NK-92 (cell line): ENCODE measurements around the gene DMXL1.
"Not testable (repeated sequence)": the region's sequence is repeated elsewhere in the genome, so short reads cannot be mapped to it uniquely, and the experiment has no call there.

Source experiments
- DNase-seq: peaks from one replicate; lab custom pipeline; 2025; ENCODE audit not compliant: unreplicated experiment; lab: John Stamatoyannopoulos, UW

DMXL1 gene

GRCh38 chr5:119067450-119067849 is 3.4 kb upstream of the DMXL1 start:
- no peak for DNase-seq

GRCh38 chr5:119070578-119070827 is 384 bp upstream of the DMXL1 start:
- DNase-seq = no peak

GRCh38 chr5:119071561-119071995 is 691 bp downstream of the DMXL1 start:
- DNase-seq = no peak

- no peak for DNase-seq
Observed at GRCh38 chr5:119072496-119072895, 1.6 kb downstream of the DMXL1 start.

- DNase-seq = not testable (repeated sequence)
Observed at GRCh38 chr5:119073746-119074337, 3.0 kb downstream of the DMXL1 start.

GRCh38 chr5:119074419-119074818 is 3.5 kb downstream of the DMXL1 start:
- DNase-seq = no peak

- not testable (repeated sequence) for DNase-seq
Observed at GRCh38 chr5:119075269-119075668, 4.4 kb downstream of the DMXL1 start.

GRCh38 chr5:119076080-119076479 is 5.2 kb downstream of the DMXL1 start:
- no peak for DNase-seq

GRCh38 chr5:119077444-119077843 is 6.6 kb downstream of the DMXL1 start:
- DNase-seq = no peak

GRCh38 chr5:119078071-119078846 is 7.4 kb downstream of the DMXL1 start:
- no peak for DNase-seq

GRCh38 chr5:119078861-119079260 is 8.0 kb downstream of the DMXL1 start:
- DNase-seq = no peak

GRCh38 chr5:119079318-119079921 is 8.5 kb downstream of the DMXL1 start:
- DNase-seq = no peak

- DNase-seq = no peak
Observed at GRCh38 chr5:119080936-119081335, 10.0 kb downstream of the DMXL1 start.

- DNase-seq = no peak
Observed at GRCh38 chr5:119082691-119083090, 11.8 kb downstream of the DMXL1 start.

GRCh38 chr5:119083679-119084078 is 12.8 kb downstream of the DMXL1 start:
- no peak for DNase-seq

GRCh38 chr5:119088438-119088837 is 17.6 kb downstream of the DMXL1 start:
- no peak for DNase-seq

- DNase-seq = no peak
Observed at GRCh38 chr5:119095611-119096010, 24.7 kb downstream of the DMXL1 start.

GRCh38 chr5:119105971-119106370 is 35.1 kb downstream of the DMXL1 start:
- no peak for DNase-seq

- DNase-seq = no peak
Observed at GRCh38 chr5:119112151-119112550, 41.3 kb downstream of the DMXL1 start.

- no peak for DNase-seq
Observed at GRCh38 chr5:119117237-119117636, 46.4 kb downstream of the DMXL1 start.

GRCh38 chr5:119118000-119118399 is 47.1 kb downstream of the DMXL1 start:
- no peak for DNase-seq

- no peak for DNase-seq
Observed at GRCh38 chr5:119120893-119121292, 50.0 kb downstream of the DMXL1 start.

- not testable (repeated sequence) for DNase-seq
Observed at GRCh38 chr5:119122474-119122873, 51.6 kb downstream of the DMXL1 start.
